ENCODE data around the gene RGL3. TPM values are rescaled to one million over a fixed set of nuclear protein-coding genes. Genes with fewer than 3 reads are reported as not detected.
A peak's percentile ranks its signal among the peaks of the same experiment; 100 is the strongest.

The RGL3 gene
- total and polyA plus RNA-seq, 4 experiments from 2014 or later: not detected

- H3K4me3 Mint-ChIP-seq: no peak overlapping the region
- no peak overlapping the region for H3K27ac Mint-ChIP-seq
- no peak overlapping the region for H3K4me3 ChIP-seq (ENCODE audit: low read length in 2 of 2)
- no peaks in the 10 kb centered on the region for H3K27me3 Mint-ChIP-seq
- CTCF ChIA-PET (ENCODE audit: partially characterized antibody): no interaction called here
- H3K9me3 Mint-ChIP-seq: no peaks in the 10 kb centered on the region
- no peak for DNase-seq
- POLR2A ChIA-PET (ENCODE audit: partially characterized antibody): interaction anchor here (0.7 to 1.0 kb wide), 2 partner anchors 13 to 1755 kb away, joined by 3 read pairs; partner anchors contain the start of gene SWSAP1
- H3K36me3 ChIP-seq (ENCODE audit: insufficient read depth, low read length): no peaks in the 10 kb centered on the region
- H3K36me3 Mint-ChIP-seq: peaks cover 5 to 9% of the 10 kb centered on the region in 2 donors
- H3K27ac ChIP-seq (ENCODE audit: low read depth, low read length): no peak overlapping the region
- H3K4me1 ChIP-seq (ENCODE audit: insufficient read depth, low read length): no peaks in the 10 kb centered on the region
- intact Hi-C loops (cut with micrococcal nuclease): no loop called here
- no peaks in the 10 kb centered on the region for H3K4me1 Mint-ChIP-seq
- no peaks in the 10 kb centered on the region for H3K9me3 ChIP-seq (ENCODE audit: control insufficient read depth in 1 of 2, low read length in 2 of 2)
- H3K27me3 ChIP-seq (ENCODE audit: insufficient read depth, low read length): no peaks in the 10 kb centered on the region
These were observed 57.1 kb downstream of the RGL3 start for GRCh38 chr19:11361771-11362731.

- no peaks in the 10 kb centered on the region for H3K27me3 Mint-ChIP-seq
These were observed 57.9 kb downstream of the RGL3 start for GRCh38 chr19:11361037-11361770.

GRCh38 chr19:11359421-11359820, 59.7 kb downstream of the RGL3 start:
- no peak for DNase-seq
- no peaks in the 10 kb centered on the region for H3K27me3 ChIP-seq (ENCODE audit: insufficient read depth, low read length)
- H3K4me1 Mint-ChIP-seq: peaks cover 9 to 19% (median 10%) of the 10 kb centered on the region in 4 donors
- H3K27ac ChIP-seq (ENCODE audit: low read depth, low read length): no peak overlapping the region
- H3K27me3 Mint-ChIP-seq: no peaks in the 10 kb centered on the region
- no peak overlapping the region for H3K27ac Mint-ChIP-seq
- peaks cover 0 to under 1% of the 10 kb centered on the region in 2 donors for H3K36me3 Mint-ChIP-seq
- no peaks in the 10 kb centered on the region for H3K36me3 ChIP-seq (ENCODE audit: insufficient read depth, low read length)
- H3K4me3 Mint-ChIP-seq: no peak overlapping the region
- CTCF ChIA-PET (ENCODE audit: partially characterized antibody): interaction anchor here (1.1 kb wide), 1 partner anchor 21 kb away, joined by 3 read pairs; no protein-coding TSS in a partner anchor
- H3K9me3 ChIP-seq (ENCODE audit: control insufficient read depth in 1 of 2, low read length in 2 of 2): no peaks in the 10 kb centered on the region
- H3K4me3 ChIP-seq (ENCODE audit: low read length in 2 of 2): no peak overlapping the region
- peaks cover 11% of the 10 kb centered on the region for H3K4me1 ChIP-seq (ENCODE audit: insufficient read depth, low read length)
- H3K9me3 Mint-ChIP-seq: no peaks in the 10 kb centered on the region
- POLR2A ChIA-PET (ENCODE audit: partially characterized antibody): interaction anchor here (2.0 kb wide), 1 partner anchor 15 kb away, joined by 5 read pairs; the partner anchor contains the start of gene SWSAP1
- intact Hi-C loops (cut with micrococcal nuclease): no loop called here

More at GRCh38 chr19:11361037-11361770, 57.9 kb downstream of the RGL3 start:
- Histone ChIP-seq H3K9me3 (ENCODE audit: control insufficient read depth in 1 of 2, low read length in 2 of 2) (no peaks in the 10 kb centered on the region), H3K27me3 (ENCODE audit: insufficient read depth, low read length) (no peaks in the 10 kb centered on the region), H3K4me1 (ENCODE audit: insufficient read depth, low read length) (peaks cover under 1% of the 10 kb centered on the region), H3K27ac (ENCODE audit: low read depth, low read length) (no peak overlapping the region), H3K36me3 (ENCODE audit: insufficient read depth, low read length) (no peaks in the 10 kb centered on the region), H3K4me3 (ENCODE audit: low read length in 2 of 2) (no peak overlapping the region)
- Mint-ChIP-seq H3K27ac (no peak overlapping the region), H3K4me1 (peaks cover 2 to 6% (median 3%) of the 10 kb centered on the region in 4 donors), H3K9me3 (no peaks in the 10 kb centered on the region), H3K36me3 (peaks cover 5 to 9% of the 10 kb centered on the region in 2 donors), H3K4me3 (no peak overlapping the region)
- intact Hi-C loops (cut with micrococcal nuclease): no loop called here
- CTCF ChIA-PET (ENCODE audit: partially characterized antibody): no interaction called here
- no peak for DNase-seq
- POLR2A ChIA-PET (ENCODE audit: partially characterized antibody): interaction anchor here (1.0 kb wide), 2 partner anchors 14 to 19 kb away, joined by 3 read pairs; partner anchors contain the start of gene SWSAP1

- intact Hi-C loops (cut with micrococcal nuclease): no loop called here
- POLR2A ChIA-PET (ENCODE audit: partially characterized antibody): interaction anchor here (1.6 kb wide), 1 partner anchor 24 kb away, joined by 3 read pairs; no protein-coding TSS in a partner anchor
- Histone ChIP-seq H3K27me3 (ENCODE audit: insufficient read depth, low read length) (no peaks in the 10 kb centered on the region), H3K9me3 (ENCODE audit: control insufficient read depth in 1 of 2, low read length in 2 of 2) (no peaks in the 10 kb centered on the region), H3K4me3 (ENCODE audit: low read length in 2 of 2) (no peak overlapping the region), H3K4me1 (ENCODE audit: insufficient read depth, low read length) (peaks cover 11% of the 10 kb centered on the region), H3K27ac (ENCODE audit: low read depth, low read length) (no peak overlapping the region), H3K36me3 (ENCODE audit: insufficient read depth, low read length) (no peaks in the 10 kb centered on the region)
- Mint-ChIP-seq H3K9me3 (no peaks in the 10 kb centered on the region), H3K27ac (peak overlapping the region in 2 of 7 donors; percentile 35 to 44), H3K4me3 (peak overlapping the region in 5 of 8 donors; percentile 64 to 86 (median 85)), H3K36me3 (no peaks in the 10 kb centered on the region), H3K27me3 (no peaks in the 10 kb centered on the region), H3K4me1 (peaks cover 9 to 23% (median 11%) of the 10 kb centered on the region in 4 donors)
- CTCF ChIA-PET (ENCODE audit: partially characterized antibody): no interaction called here
- no peak for DNase-seq
These were observed 62.2 kb downstream of the RGL3 start for GRCh38 chr19:11356676-11357550.

GRCh38 chr19:11356074-11356397, 63.1 kb downstream of the RGL3 start:
- Mint-ChIP-seq H3K27ac (peak overlapping the region in 6 of 7 donors; percentile 11 to 91 (median 48)), H3K27me3 (no peaks in the 10 kb centered on the region), H3K4me1 (peaks cover 9 to 23% (median 11%) of the 10 kb centered on the region in 4 donors), H3K9me3 (no peaks in the 10 kb centered on the region), H3K4me3 (peak overlapping the region; percentile 64 to 86 (median 78)), H3K36me3 (no peaks in the 10 kb centered on the region)
- intact Hi-C loops (cut with micrococcal nuclease): no loop called here
- no peak for DNase-seq
- H3K36me3 ChIP-seq (ENCODE audit: insufficient read depth, low read length): no peaks in the 10 kb centered on the region
- POLR2A ChIA-PET (ENCODE audit: partially characterized antibody): no interaction called here
- H3K4me1 ChIP-seq (ENCODE audit: insufficient read depth, low read length): peaks cover 11% of the 10 kb centered on the region
- peak overlapping the region in 1 of 2 donors; percentile 41 for H3K4me3 ChIP-seq (ENCODE audit: low read length in 2 of 2)
- no peaks in the 10 kb centered on the region for H3K27me3 ChIP-seq (ENCODE audit: insufficient read depth, low read length)
- CTCF ChIA-PET (ENCODE audit: partially characterized antibody): no interaction called here
- no peaks in the 10 kb centered on the region for H3K9me3 ChIP-seq (ENCODE audit: control insufficient read depth in 1 of 2, low read length in 2 of 2)
- no peak overlapping the region for H3K27ac ChIP-seq (ENCODE audit: low read depth, low read length)

GRCh38 chr19:11355160-11356073, 63.7 kb downstream of the RGL3 start, which contains the start of gene PLPPR2:
Gene PLPPR2, plus strand, starts transcription at chr19:11355432. Its CDS starts 2,242 bp downstream, at chr19:11357674.
- no peaks in the 10 kb centered on the region for H3K9me3 Mint-ChIP-seq
- H3K4me3 Mint-ChIP-seq: peak within 1 kb of the TSS; percentile 64 to 86 (median 78)
- no peaks in the 10 kb centered on the region for H3K27me3 Mint-ChIP-seq
- peaks cover 9 to 23% (median 11%) of the 10 kb centered on the region in 4 donors for H3K4me1 Mint-ChIP-seq
- Histone ChIP-seq H3K4me1 (ENCODE audit: insufficient read depth, low read length) (peaks cover 11% of the 10 kb centered on the region), H3K27me3 (ENCODE audit: insufficient read depth, low read length) (no peaks in the 10 kb centered on the region), H3K27ac (ENCODE audit: low read depth, low read length) (no peak within 1 kb of the TSS), H3K36me3 (ENCODE audit: insufficient read depth, low read length) (no peaks in the 10 kb centered on the region), H3K9me3 (ENCODE audit: control insufficient read depth in 1 of 2, low read length in 2 of 2) (no peaks in the 10 kb centered on the region), H3K4me3 (ENCODE audit: low read length in 2 of 2) (peak within 1 kb of the TSS in 1 of 2 donors; percentile 41)
- ChIA-PET POLR2A (ENCODE audit: partially characterized antibody) (interaction anchor here (0.6 kb wide), 1 partner anchor 19 kb away, joined by 3 read pairs; the partner anchor contains the start of gene SWSAP1), CTCF (ENCODE audit: partially characterized antibody) (no interaction called here)
- DNase-seq: peak; percentile 79 to 91 (median 81)
- intact Hi-C loops (cut with micrococcal nuclease): no loop called here
- no peaks in the 10 kb centered on the region for H3K36me3 Mint-ChIP-seq
- peak within 1 kb of the TSS in 6 of 7 donors; percentile 11 to 91 (median 68) for H3K27ac Mint-ChIP-seq
